ENCODE data around the gene VAT1L.

DNA sequence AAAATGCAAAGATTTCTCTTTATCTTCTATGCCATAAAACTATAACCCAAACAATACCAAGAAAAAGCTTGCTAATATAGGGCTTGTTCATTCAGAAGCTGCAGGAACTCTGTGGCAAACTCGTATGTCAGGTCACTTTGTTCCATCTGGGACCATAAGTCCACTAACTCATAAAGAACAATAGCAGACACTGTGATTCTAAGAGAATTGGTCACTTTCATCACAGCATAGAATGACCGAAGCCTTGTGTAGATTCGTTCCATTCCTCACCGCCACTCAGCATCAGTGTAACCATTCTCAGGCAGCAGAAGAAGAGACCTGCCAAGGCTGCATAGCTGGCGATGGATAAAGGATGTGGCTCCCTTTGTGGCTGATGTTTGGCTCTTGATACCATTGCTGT, 30.3 kb upstream of the VAT1L start:
- TF ChIP-seq, protein P1, sequence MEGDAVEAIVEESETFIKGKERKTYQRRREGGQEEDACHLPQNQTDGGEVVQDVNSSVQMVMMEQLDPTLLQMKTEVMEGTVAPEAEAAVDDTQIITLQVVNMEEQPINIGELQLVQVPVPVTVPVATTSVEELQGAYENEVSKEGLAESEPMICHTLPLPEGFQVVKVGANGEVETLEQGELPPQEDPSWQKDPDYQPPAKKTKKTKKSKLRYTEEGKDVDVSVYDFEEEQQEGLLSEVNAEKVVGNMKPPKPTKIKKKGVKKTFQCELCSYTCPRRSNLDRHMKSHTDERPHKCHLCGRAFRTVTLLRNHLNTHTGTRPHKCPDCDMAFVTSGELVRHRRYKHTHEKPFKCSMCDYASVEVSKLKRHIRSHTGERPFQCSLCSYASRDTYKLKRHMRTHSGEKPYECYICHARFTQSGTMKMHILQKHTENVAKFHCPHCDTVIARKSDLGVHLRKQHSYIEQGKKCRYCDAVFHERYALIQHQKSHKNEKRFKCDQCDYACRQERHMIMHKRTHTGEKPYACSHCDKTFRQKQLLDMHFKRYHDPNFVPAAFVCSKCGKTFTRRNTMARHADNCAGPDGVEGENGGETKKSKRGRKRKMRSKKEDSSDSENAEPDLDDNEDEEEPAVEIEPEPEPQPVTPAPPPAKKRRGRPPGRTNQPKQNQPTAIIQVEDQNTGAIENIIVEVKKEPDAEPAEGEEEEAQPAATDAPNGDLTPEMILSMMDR (IDR thresholded peaks at IDR 0.05): no peak
- TF ChIP-seq ZFX (IDR thresholded peaks at IDR 0.05; ENCODE audit: borderline replicate concordance): no peak

All from 22Rv1 (cell line).